Measurements from ENCODE around the gene DEFB124.

DEFB124 gene

GRCh38 chr20:31517373-31517772, 42.4 kb upstream of the DEFB124 start:
- peak; percentile 55 for TF ChIP-seq RAD21 (IDR thresholded peaks at IDR 0.05; ENCODE audit: low read depth)
- no peak for TF ChIP-seq REST (IDR thresholded peaks at IDR 0.05; ENCODE audit: low read depth)
- TF ChIP-seq MAX (IDR thresholded peaks at IDR 0.05) = 0 out of 2 replicates have a peak, but pooled peaks have one; percentile 20
- TF ChIP-seq USF1 (IDR thresholded peaks at IDR 0.05) = peak; percentile 57

GRCh38 chr20:31516651-31517050, 41.7 kb upstream of the DEFB124 start:
- TF ChIP-seq RAD21 (IDR thresholded peaks at IDR 0.05; ENCODE audit: low read depth) (no peak), TAF1 (IDR thresholded peaks at IDR 0.05; ENCODE audit: low read depth) (no peak), TCF12 (IDR thresholded peaks at IDR 0.05; ENCODE audit: low read depth) (no peak), EP300 (IDR thresholded peaks at IDR 0.05; ENCODE audit: borderline replicate concordance) (no peak), CREB1 (IDR thresholded peaks at IDR 0.05; ENCODE audit: low read depth) (no peak), CEBPB (IDR thresholded peaks at IDR 0.05) (no peak), REST (IDR thresholded peaks at IDR 0.05; ENCODE audit: low read depth) (no peak), MAX (IDR thresholded peaks at IDR 0.05) (no peak), NFIC (IDR thresholded peaks at IDR 0.05) (no peak), YY1 (IDR thresholded peaks at IDR 0.05; ENCODE audit: low read depth) (no peak), EGR1 (IDR thresholded peaks at IDR 0.05) (no peak), USF1 (IDR thresholded peaks at IDR 0.05) (no peak)

- TF ChIP-seq REST (IDR thresholded peaks at IDR 0.05; ENCODE audit: low read depth) = no peak
- no peak for TF ChIP-seq TEAD4 (IDR thresholded peaks at IDR 0.05)
- TF ChIP-seq FOXM1 (IDR thresholded peaks at IDR 0.05; ENCODE audit: borderline replicate concordance, low read depth) = no peak
These were observed 41.2 kb upstream of the DEFB124 start for GRCh38 chr20:31516166-31516565.

GRCh38 chr20:31515775-31516107, 40.8 kb upstream of the DEFB124 start:
- TF ChIP-seq TAF1 (IDR thresholded peaks at IDR 0.05; ENCODE audit: low read depth) (no peak), USF1 (IDR thresholded peaks at IDR 0.05) (no peak), TEAD4 (IDR thresholded peaks at IDR 0.05) (no peak), EP300 (IDR thresholded peaks at IDR 0.05; ENCODE audit: borderline replicate concordance) (no peak), YY1 (IDR thresholded peaks at IDR 0.05; ENCODE audit: low read depth) (no peak), CREB1 (IDR thresholded peaks at IDR 0.05; ENCODE audit: low read depth) (no peak), TCF12 (IDR thresholded peaks at IDR 0.05; ENCODE audit: low read depth) (no peak), EGR1 (IDR thresholded peaks at IDR 0.05) (no peak), CEBPB (IDR thresholded peaks at IDR 0.05) (no peak), ZBTB7A (IDR thresholded peaks at IDR 0.05; ENCODE audit: low read depth) (no peak), FOXM1 (IDR thresholded peaks at IDR 0.05; ENCODE audit: borderline replicate concordance, low read depth) (no peak), NFIC (IDR thresholded peaks at IDR 0.05) (no peak), RAD21 (IDR thresholded peaks at IDR 0.05; ENCODE audit: low read depth) (no peak), MAX (IDR thresholded peaks at IDR 0.05) (no peak), REST (IDR thresholded peaks at IDR 0.05; ENCODE audit: low read depth) (no peak)

Measured in Ishikawa (cell line).